Measurements from ENCODE around the gene WNK1.

WNK1 gene

GRCh38 chr12:749751-750270, 2.6 kb upstream of the WNK1 start:
- peak overlapping the region; percentile 75 for H3K4me2 ChIP-seq
- peak overlapping the region; percentile 56 for H2AFZ ChIP-seq (ENCODE audit: low read depth)
- H3K9ac ChIP-seq: peak overlapping the region; percentile 73
- peaks cover 28% of the 10 kb centered on the region for H3K4me1 ChIP-seq (ENCODE audit: low read depth, poor library complexity, severe bottlenecking)
- H3K36me3 ChIP-seq (ENCODE audit: insufficient read depth): no peaks in the 10 kb centered on the region
- no peaks in the 10 kb centered on the region for H3K27me3 ChIP-seq (ENCODE audit: insufficient read depth, low read depth)
- peaks cover 19% of the 10 kb centered on the region for H3K79me2 ChIP-seq (ENCODE audit: insufficient read depth, low read depth)
- H3K27ac ChIP-seq: peak overlapping the region; percentile 90
- no peak overlapping the region for H3K4me3 ChIP-seq (IDR thresholded peaks at IDR 0.05; ENCODE audit: insufficient read depth, low read depth, low read length)
- TF ChIP-seq, protein P1, sequence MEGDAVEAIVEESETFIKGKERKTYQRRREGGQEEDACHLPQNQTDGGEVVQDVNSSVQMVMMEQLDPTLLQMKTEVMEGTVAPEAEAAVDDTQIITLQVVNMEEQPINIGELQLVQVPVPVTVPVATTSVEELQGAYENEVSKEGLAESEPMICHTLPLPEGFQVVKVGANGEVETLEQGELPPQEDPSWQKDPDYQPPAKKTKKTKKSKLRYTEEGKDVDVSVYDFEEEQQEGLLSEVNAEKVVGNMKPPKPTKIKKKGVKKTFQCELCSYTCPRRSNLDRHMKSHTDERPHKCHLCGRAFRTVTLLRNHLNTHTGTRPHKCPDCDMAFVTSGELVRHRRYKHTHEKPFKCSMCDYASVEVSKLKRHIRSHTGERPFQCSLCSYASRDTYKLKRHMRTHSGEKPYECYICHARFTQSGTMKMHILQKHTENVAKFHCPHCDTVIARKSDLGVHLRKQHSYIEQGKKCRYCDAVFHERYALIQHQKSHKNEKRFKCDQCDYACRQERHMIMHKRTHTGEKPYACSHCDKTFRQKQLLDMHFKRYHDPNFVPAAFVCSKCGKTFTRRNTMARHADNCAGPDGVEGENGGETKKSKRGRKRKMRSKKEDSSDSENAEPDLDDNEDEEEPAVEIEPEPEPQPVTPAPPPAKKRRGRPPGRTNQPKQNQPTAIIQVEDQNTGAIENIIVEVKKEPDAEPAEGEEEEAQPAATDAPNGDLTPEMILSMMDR (conservative IDR thresholded peaks at IDR 0.05; ENCODE audit: low read depth, low read length): no peak
- peaks cover 11% of the 10 kb centered on the region for H4K20me1 ChIP-seq (ENCODE audit: insufficient read depth)

DNA sequence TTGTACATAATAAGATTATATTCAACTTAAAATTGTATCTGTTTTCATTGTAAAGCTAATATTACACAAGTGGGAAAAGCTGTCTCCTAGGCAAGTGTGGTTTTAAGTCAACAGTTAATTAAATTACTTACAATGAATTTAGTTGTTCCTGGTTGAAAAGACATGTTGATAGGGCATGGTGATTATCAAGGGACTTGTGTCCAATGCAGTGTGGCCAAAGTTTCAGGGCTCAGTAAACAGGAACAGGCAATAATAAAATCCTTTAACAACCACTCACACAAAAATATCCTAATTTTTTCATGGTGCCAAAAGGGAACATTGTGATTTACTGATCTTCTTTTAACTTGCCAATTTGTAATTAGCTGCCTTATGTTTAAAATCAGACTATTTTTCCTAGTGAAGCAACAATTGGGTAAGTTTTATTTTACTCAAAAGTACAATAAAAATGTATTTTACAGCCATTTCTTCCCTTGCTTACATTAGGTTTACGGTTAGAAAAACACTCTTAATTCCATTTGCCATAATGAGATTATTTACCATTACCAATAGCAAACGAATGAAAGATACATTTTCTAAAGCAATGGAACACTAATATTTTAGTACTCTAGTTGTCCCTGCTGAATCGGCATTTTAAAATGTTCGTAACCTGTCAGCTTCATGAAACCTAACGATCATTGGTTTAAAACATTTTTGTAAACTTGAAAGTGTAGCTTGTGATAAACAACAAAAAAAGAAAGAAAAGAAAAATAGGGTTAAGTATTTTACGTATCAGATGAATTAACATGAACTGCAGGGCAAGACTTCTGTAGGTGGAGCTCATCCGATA, 1.8 kb upstream of the WNK1 start:
- H4K20me1 ChIP-seq (ENCODE audit: insufficient read depth): peaks cover 18% of the 10 kb centered on the region
- H3K4me2 ChIP-seq: peak overlapping the region; percentile 75
- peaks cover 27% of the 10 kb centered on the region for H3K79me2 ChIP-seq (ENCODE audit: insufficient read depth, low read depth)
- H3K27me3 ChIP-seq (ENCODE audit: insufficient read depth, low read depth): no peaks in the 10 kb centered on the region
- H3K27ac ChIP-seq: peak overlapping the region; percentile 90
- H3K9ac ChIP-seq: peak overlapping the region; percentile 73
- H2AFZ ChIP-seq (ENCODE audit: low read depth): peak overlapping the region; percentile 56
- no peaks in the 10 kb centered on the region for H3K36me3 ChIP-seq (ENCODE audit: insufficient read depth)
- H3K4me1 ChIP-seq (ENCODE audit: low read depth, poor library complexity, severe bottlenecking): peaks cover 29% of the 10 kb centered on the region
- TF ChIP-seq, protein P1 (conservative IDR thresholded peaks at IDR 0.05; ENCODE audit: low read depth, low read length): no peak
- no peak overlapping the region for H3K4me3 ChIP-seq (IDR thresholded peaks at IDR 0.05; ENCODE audit: insufficient read depth, low read depth, low read length)

DNA sequence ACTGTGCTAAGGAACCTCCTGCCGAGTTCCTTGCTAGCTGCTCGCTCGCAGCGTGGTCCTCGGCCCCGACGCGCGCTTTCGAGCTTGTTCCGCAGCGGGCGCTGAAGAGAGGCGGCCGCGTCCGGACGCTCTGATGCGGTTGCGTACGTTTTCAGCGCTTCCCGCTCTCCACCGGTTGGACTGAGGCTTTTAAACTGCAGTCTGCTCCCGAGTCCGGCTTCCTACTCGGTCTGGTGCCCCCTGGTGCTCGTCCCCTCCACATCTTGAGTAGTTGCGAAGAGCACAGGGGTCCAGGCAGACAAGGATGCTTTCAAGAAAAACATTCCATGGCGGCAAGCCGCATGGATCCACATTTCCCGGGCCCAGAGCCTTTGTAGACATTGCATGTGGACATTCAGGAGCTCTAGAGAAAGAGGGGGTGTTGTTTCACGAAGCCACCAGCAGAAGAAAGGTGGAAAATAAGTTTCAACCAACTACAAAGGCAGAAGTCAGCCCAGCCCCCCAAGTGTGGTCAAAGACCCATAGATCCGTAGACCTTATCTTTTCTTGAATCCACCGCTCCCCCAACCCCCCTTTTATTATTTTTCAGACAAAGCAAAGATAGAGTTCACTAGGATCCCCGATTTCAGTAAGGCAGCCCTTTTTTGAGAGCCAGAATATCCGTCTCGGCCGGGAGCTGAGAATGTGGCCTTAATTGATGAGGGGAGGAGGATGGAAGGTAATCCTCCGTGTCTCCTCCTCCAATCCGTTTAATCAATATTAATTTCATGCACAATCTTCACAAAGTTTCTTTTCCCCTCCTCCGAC, 984 bp upstream of the WNK1 start:
- H3K36me3 ChIP-seq (ENCODE audit: insufficient read depth): no peaks in the 10 kb centered on the region
- peaks cover 37% of the 10 kb centered on the region for H3K4me1 ChIP-seq (ENCODE audit: low read depth, poor library complexity, severe bottlenecking)
- no peak overlapping the region for H3K4me3 ChIP-seq (IDR thresholded peaks at IDR 0.05; ENCODE audit: insufficient read depth, low read depth, low read length)
- peak overlapping the region; percentile 73 for H3K9ac ChIP-seq
- H3K79me2 ChIP-seq (ENCODE audit: insufficient read depth, low read depth): peaks cover 35% of the 10 kb centered on the region
- no peaks in the 10 kb centered on the region for H3K27me3 ChIP-seq (ENCODE audit: insufficient read depth, low read depth)
- H4K20me1 ChIP-seq (ENCODE audit: insufficient read depth): peaks cover 25% of the 10 kb centered on the region
- H3K4me2 ChIP-seq: peak overlapping the region; percentile 75
- H3K27ac ChIP-seq: peak overlapping the region; percentile 90
- H2AFZ ChIP-seq (ENCODE audit: low read depth): peak overlapping the region; percentile 56
- TF ChIP-seq, protein P1 (conservative IDR thresholded peaks at IDR 0.05; ENCODE audit: low read depth, low read length): peak; percentile 74; the same call in 1 of the 2 replicates

DNA sequence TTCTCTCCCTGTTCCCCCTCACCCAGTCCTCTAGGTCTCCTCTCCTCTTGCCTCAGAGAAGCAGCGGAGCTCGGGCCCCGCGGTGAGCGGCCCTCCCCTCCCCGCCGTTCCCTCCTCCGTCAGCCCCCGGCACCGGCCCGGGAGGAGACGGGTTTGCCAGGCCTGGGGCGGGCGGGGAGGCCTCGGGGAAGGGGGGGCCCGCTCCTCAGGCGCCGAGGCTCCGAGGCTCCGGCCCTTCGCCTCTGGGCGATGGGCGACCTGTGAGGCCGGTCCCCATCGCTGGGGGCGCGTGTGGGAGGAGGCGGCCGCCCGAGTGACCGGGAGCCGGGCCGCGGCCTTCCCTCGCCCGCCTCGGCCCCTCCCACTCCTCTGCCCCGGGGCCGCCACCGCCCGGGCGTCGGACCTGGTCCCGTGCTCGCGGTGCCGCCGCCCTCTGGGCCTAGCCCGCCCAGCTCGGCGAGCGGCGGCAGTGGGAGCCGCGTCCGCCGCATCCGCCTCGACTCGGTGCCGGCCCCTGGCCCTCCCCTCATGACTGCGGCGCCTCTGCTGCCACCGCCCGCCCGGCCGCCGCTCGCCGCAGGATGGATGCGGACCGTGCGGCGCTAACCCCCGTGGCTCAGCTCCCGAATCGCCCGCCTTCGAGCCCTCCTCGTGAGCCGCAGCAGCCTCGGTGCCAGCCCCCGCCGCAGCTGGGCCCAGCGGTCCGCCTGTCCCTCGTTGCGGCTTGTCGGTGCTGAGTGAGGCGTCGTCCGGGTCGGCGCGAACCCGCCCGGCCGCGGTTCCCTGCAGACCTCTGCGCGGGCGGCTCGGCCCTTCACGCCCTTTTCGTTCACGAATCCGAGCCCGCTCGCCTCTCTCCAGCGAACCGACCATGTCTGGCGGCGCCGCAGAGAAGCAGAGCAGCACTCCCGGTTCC, 574 bp downstream of the WNK1 start:
- Histone ChIP-seq H3K27ac (peak overlapping the region; percentile 90), H3K4me2 (peak overlapping the region; percentile 85; the same call in 1 of the 2 replicates), H3K79me2 (ENCODE audit: insufficient read depth, low read depth) (peaks cover 51% of the 10 kb centered on the region), H3K9ac (peak overlapping the region; percentile 73; the same call in 1 of the 2 replicates), H3K36me3 (ENCODE audit: insufficient read depth) (no peaks in the 10 kb centered on the region), H4K20me1 (ENCODE audit: insufficient read depth) (peaks cover 31% of the 10 kb centered on the region), H3K27me3 (ENCODE audit: insufficient read depth, low read depth) (no peaks in the 10 kb centered on the region), H3K4me3 (IDR thresholded peaks at IDR 0.05; ENCODE audit: insufficient read depth, low read depth, low read length) (no peak overlapping the region), H2AFZ (ENCODE audit: low read depth) (0 out of 2 replicates have a peak overlapping the region, but pooled peaks have one; percentile 45), H3K4me1 (ENCODE audit: low read depth, poor library complexity, severe bottlenecking) (peaks cover 53% of the 10 kb centered on the region)
- TF ChIP-seq, protein P1 (conservative IDR thresholded peaks at IDR 0.05; ENCODE audit: low read depth, low read length): no peak
